ENCODE data around the gene SERPINB1. TPM values are rescaled to one million over a fixed set of nuclear protein-coding genes. Genes with fewer than 3 reads are reported as not detected.

SERPINB1 gene
- total and polyA plus RNA-seq, 9 of the 15 experiments (the other 6 are each of a cell fraction or from before 2014, with no cell fraction given) = 33.9 to 108 (median 63.8) TPM

DNA sequence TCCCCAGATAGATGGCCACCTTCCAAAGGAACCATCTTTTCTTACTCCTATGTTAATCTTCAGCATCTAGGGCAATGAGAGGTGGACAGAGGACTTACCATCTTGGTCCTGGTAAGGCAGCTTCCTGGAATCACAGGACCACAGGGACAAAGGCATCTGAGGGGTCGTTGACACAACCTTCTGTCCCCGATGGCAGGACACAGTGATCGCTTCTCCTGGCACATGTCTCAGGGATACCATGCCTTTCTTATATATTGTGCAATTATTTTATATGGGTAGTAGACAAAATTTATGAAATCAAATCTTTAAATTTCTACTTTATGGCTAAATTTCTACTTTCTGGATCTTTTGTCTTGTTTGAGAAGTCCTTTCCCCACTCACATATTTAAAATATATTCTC lies 20.1 kb downstream of the SERPINB1 start:
- no peaks in the 10 kb centered on the region for H3K27me3 ChIP-seq (ENCODE audit: control insufficient read depth in 2 of 2, insufficient read depth in 2 of 2, low read length in 2 of 2)
- H3K9me1 ChIP-seq (ENCODE audit: control insufficient read depth, insufficient read depth, low read length) = no peaks in the 10 kb centered on the region
- CTCF ChIA-PET (ENCODE audit: low intra/inter-chr PET ratio) = no interaction called here
- H3K4me3 ChIP-seq = no peak overlapping the region
- H3K27ac ChIP-seq (ENCODE audit: extremely low read depth, low read depth, low read length) = no peak overlapping the region
- no peaks in the 10 kb centered on the region for H3K4me1 ChIP-seq (replicated peaks in 1 of 2; ENCODE audit: control insufficient read depth in 2 of 2, insufficient read depth in 2 of 2, low read length in 2 of 2)
- no peak overlapping the region for H3K4me2 ChIP-seq (ENCODE audit: insufficient read depth, low read length)
- no peak overlapping the region for H3K9ac ChIP-seq (ENCODE audit: insufficient read depth in 1 of 2, low read depth in 2 of 2, low read length in 2 of 2)
- FAIRE-seq = no peak
- 35% methylated on average over 3 of the region's 3 CpGs for WGBS (ENCODE audit: insufficient coverage, low coverage, missing lambda C conversion rate)
- H2AFZ ChIP-seq (ENCODE audit: low read depth, low read length) = no peak overlapping the region
- no peaks in the 10 kb centered on the region for H3K36me3 ChIP-seq (ENCODE audit: control insufficient read depth, insufficient read depth, low read length)
- intact Hi-C loops (cut with micrococcal nuclease) (no loop called here), in situ Hi-C loops (cut with MboI) (no loop called here)
- POLR2A ChIA-PET = no interaction called here
- H3K9me3 ChIP-seq (replicated peaks; ENCODE audit: control insufficient read depth, insufficient read depth, low read depth, low read length) = no peaks in the 10 kb centered on the region; the same call in 1 of the 2 replicates
- no peaks in the 10 kb centered on the region for H3K79me2 ChIP-seq (ENCODE audit: control insufficient read depth, insufficient read depth, low read length)
- DNase-seq (ENCODE audit: extremely low read depth in 1 of 4, low spot score in 3 of 4) = no peak
- no peak for ATAC-seq
- no TSS peak for BruUV-seq (replicated peaks)
- no peaks in the 10 kb centered on the region for H4K20me1 ChIP-seq (replicated peaks; ENCODE audit: control insufficient read depth, insufficient read depth, low read length)
- no peak for TF ChIP-seq EWSR1 (IDR thresholded peaks at IDR 0.05; ENCODE audit: borderline replicate concordance, low read depth, partially characterized antibody)
- TF ChIP-seq DNMT1 (IDR thresholded peaks at IDR 0.05) = no peak
- TF ChIP-seq PHTF2 (CRISPR knock-in tag; IDR thresholded peaks at IDR 0.05) = no peak
- no peak for TF ChIP-seq RBM17 (IDR thresholded peaks at IDR 0.05; ENCODE audit: borderline replicate concordance, low read depth, low read length)
- TF ChIP-seq, protein P1, sequence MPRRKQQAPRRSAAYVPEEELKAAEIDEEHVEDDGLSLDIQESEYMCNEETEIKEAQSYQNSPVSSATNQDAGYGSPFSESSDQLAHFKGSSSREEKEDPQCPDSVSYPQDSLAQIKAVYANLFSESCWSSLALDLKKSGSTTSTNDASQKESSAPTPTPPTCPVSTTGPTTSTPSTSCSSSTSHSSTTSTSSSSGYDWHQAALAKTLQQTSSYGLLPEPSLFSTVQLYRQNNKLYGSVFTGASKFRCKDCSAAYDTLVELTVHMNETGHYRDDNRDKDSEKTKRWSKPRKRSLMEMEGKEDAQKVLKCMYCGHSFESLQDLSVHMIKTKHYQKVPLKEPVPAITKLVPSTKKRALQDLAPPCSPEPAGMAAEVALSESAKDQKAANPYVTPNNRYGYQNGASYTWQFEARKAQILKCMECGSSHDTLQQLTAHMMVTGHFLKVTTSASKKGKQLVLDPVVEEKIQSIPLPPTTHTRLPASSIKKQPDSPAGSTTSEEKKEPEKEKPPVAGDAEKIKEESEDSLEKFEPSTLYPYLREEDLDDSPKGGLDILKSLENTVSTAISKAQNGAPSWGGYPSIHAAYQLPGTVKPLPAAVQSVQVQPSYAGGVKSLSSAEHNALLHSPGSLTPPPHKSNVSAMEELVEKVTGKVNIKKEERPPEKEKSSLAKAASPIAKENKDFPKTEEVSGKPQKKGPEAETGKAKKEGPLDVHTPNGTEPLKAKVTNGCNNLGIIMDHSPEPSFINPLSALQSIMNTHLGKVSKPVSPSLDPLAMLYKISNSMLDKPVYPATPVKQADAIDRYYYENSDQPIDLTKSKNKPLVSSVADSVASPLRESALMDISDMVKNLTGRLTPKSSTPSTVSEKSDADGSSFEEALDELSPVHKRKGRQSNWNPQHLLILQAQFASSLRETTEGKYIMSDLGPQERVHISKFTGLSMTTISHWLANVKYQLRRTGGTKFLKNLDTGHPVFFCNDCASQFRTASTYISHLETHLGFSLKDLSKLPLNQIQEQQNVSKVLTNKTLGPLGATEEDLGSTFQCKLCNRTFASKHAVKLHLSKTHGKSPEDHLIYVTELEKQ (CRISPR knock-in tag; IDR thresholded peaks at IDR 0.05) = no peak
- no peak for TF ChIP-seq HMGN3 (IDR thresholded peaks at IDR 0.05; ENCODE audit: borderline replicate concordance, extremely low read depth, insufficient read length, low read depth, low read length)
- TF ChIP-seq, protein P2, sequence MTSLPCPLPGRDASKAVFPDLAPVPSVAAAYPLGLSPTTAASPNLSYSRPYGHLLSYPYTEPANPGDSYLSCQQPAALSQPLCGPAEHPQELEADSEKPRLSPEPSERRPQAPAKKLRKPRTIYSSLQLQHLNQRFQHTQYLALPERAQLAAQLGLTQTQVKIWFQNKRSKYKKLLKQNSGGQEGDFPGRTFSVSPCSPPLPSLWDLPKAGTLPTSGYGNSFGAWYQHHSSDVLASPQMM (CRISPR knock-in tag; IDR thresholded peaks at IDR 0.05) = no peak
- TF ChIP-seq, protein P3, sequence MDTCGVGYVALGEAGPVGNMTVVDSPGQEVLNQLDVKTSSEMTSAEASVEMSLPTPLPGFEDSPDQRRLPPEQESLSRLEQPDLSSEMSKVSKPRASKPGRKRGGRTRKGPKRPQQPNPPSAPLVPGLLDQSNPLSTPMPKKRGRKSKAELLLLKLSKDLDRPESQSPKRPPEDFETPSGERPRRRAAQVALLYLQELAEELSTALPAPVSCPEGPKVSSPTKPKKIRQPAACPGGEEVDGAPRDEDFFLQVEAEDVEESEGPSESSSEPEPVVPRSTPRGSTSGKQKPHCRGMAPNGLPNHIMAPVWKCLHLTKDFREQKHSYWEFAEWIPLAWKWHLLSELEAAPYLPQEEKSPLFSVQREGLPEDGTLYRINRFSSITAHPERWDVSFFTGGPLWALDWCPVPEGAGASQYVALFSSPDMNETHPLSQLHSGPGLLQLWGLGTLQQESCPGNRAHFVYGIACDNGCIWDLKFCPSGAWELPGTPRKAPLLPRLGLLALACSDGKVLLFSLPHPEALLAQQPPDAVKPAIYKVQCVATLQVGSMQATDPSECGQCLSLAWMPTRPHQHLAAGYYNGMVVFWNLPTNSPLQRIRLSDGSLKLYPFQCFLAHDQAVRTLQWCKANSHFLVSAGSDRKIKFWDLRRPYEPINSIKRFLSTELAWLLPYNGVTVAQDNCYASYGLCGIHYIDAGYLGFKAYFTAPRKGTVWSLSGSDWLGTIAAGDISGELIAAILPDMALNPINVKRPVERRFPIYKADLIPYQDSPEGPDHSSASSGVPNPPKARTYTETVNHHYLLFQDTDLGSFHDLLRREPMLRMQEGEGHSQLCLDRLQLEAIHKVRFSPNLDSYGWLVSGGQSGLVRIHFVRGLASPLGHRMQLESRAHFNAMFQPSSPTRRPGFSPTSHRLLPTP (IDR thresholded peaks at IDR 0.05; ENCODE audit: borderline replicate concordance, extremely low read depth, insufficient read length) = no peak
- no peak for TF ChIP-seq CREB1 (IDR thresholded peaks at IDR 0.05)
- TF ChIP-seq CREB1 (CRISPR knock-in tag; IDR thresholded peaks at IDR 0.05) = no peak
- no peak for TF ChIP-seq ZNF121 (CRISPR knock-in tag; conservative IDR thresholded peaks at IDR 0.05)
- TF ChIP-seq SAFB (IDR thresholded peaks at IDR 0.05; ENCODE audit: borderline replicate concordance, low read depth, low read length) = no peak
- TF ChIP-seq ZNF830 (CRISPR knock-in tag; IDR thresholded peaks at IDR 0.05) = no peak
- TF ChIP-seq ELF1 (tag; IDR thresholded peaks at IDR 0.05) = no peak
- TF ChIP-seq, protein P4, sequence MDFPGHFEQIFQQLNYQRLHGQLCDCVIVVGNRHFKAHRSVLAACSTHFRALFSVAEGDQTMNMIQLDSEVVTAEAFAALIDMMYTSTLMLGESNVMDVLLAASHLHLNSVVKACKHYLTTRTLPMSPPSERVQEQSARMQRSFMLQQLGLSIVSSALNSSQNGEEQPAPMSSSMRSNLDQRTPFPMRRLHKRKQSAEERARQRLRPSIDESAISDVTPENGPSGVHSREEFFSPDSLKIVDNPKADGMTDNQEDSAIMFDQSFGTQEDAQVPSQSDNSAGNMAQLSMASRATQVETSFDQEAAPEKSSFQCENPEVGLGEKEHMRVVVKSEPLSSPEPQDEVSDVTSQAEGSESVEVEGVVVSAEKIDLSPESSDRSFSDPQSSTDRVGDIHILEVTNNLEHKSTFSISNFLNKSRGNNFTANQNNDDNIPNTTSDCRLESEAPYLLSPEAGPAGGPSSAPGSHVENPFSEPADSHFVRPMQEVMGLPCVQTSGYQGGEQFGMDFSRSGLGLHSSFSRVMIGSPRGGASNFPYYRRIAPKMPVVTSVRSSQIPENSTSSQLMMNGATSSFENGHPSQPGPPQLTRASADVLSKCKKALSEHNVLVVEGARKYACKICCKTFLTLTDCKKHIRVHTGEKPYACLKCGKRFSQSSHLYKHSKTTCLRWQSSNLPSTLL (IDR thresholded peaks at IDR 0.05) = no peak
